ENCODE data around the gene EXOC3L2. TPM values are rescaled to one million over a fixed set of nuclear protein-coding genes. Genes with fewer than 3 reads are reported as not detected.
A peak's percentile ranks its signal among the peaks of the same experiment; 100 is the strongest.

Gene EXOC3L2
- total and polyA plus RNA-seq, 10 of the 15 experiments (the other 5 are each of a cell fraction or from before 2014, with no cell fraction given): not detected

- H2AFZ ChIP-seq (ENCODE audit: control insufficient read depth, low read depth, low read length): no peak overlapping the region
- no peaks in the 10 kb centered on the region for H3K9me3 ChIP-seq (replicated peaks; ENCODE audit: control insufficient read depth, insufficient read depth, low read length)
- DNase-seq (ENCODE audit: low read depth, low spot score): no peak
- ChIA-PET RAD21 (ENCODE audit: unreplicated experiment) (no interaction called here), POLR2A (interaction anchor here (0.6 kb wide), 1 partner anchor 45 kb away, joined by 3 read pairs; no protein-coding TSS in a partner anchor), SMC1A (ENCODE audit: uncharacterized antibody, unreplicated experiment) (no interaction called here), CTCF (interaction anchor here (1.2 kb wide), 1 partner anchor 15 kb away, joined by 3 read pairs; no protein-coding TSS in a partner anchor)
- H4K20me1 ChIP-seq (ENCODE audit: control insufficient read depth, insufficient read depth): no peaks in the 10 kb centered on the region
- no peak for FAIRE-seq
- no peak for TF ChIP-seq ZBED1 (IDR thresholded peaks at IDR 0.05; ENCODE audit: borderline replicate concordance)
- no peak for TF ChIP-seq BHLHE40 (IDR thresholded peaks at IDR 0.05; ENCODE audit: borderline replicate concordance in 1 of 2, low read depth in 2 of 2, low read length in 1 of 2)
- no peak for TF ChIP-seq DPF2 (IDR thresholded peaks at IDR 0.05)
- no peak for TF ChIP-seq YY1 (IDR thresholded peaks at IDR 0.05; ENCODE audit: low read depth, low read length)
- TF ChIP-seq BMI1 (IDR thresholded peaks at IDR 0.05; ENCODE audit: borderline replicate concordance): no peak
- TF ChIP-seq CREB1 (IDR thresholded peaks at IDR 0.05; ENCODE audit: low read depth): no peak
- TF ChIP-seq NFYA (IDR thresholded peaks at IDR 0.05; ENCODE audit: borderline replicate concordance, low read depth, low read length): no peak
- no peak for TF ChIP-seq RUNX3 (IDR thresholded peaks at IDR 0.05; ENCODE audit: low read length)
- TF ChIP-seq PRDM15 (CRISPR knock-in tag; IDR thresholded peaks at IDR 0.05): no peak
- TF ChIP-seq PBX3 (IDR thresholded peaks at IDR 0.05; ENCODE audit: insufficient replicate concordance, low read depth, low read length): no peak
- TF ChIP-seq RBBP5 (conservative IDR thresholded peaks at IDR 0.05): no peak
- no peak for TF ChIP-seq CREM (IDR thresholded peaks at IDR 0.05; ENCODE audit: low read depth)
- no peak for TF ChIP-seq TCF3 (IDR thresholded peaks at IDR 0.05; ENCODE audit: borderline replicate concordance, insufficient read depth, low read depth, low read length)
- TF ChIP-seq CEBPB (IDR thresholded peaks at IDR 0.05; ENCODE audit: borderline replicate concordance in 1 of 2, low read depth in 2 of 2, low read length in 2 of 2): no peak
- no peak for TF ChIP-seq ASH2L (IDR thresholded peaks at IDR 0.05; ENCODE audit: borderline replicate concordance, low read depth)
- TF ChIP-seq ZZZ3 (IDR thresholded peaks at IDR 0.05; ENCODE audit: control insufficient read depth, insufficient read length, low read depth): no peak
- no peak for TF ChIP-seq MEF2A (IDR thresholded peaks at IDR 0.05; ENCODE audit: insufficient read depth, low read depth, low read length)
- no peak for TF ChIP-seq ZNF217 (IDR thresholded peaks at IDR 0.05)
- no peak for TF ChIP-seq BCL11A (IDR thresholded peaks at IDR 0.05; ENCODE audit: low read depth, low read length)
- peak overlapping the region; percentile 38; the same call in 1 of the 2 replicates for H3K4me2 ChIP-seq (ENCODE audit: control insufficient read depth, insufficient read depth)
- H3K27me3 ChIP-seq (replicated peaks in 1 of 2; ENCODE audit: control insufficient read depth in 2 of 2, insufficient read depth in 2 of 2, low read length in 1 of 2): no peaks in the 10 kb centered on the region
- no TSS peak for BruUV-seq (replicated peaks)
- H3K27ac ChIP-seq (ENCODE audit: control insufficient read depth, insufficient read depth): no peak overlapping the region
- in situ Hi-C loops (cut with MboI): no loop called here
- peaks cover 4% of the 10 kb centered on the region for H3K79me2 ChIP-seq (ENCODE audit: control insufficient read depth, insufficient read depth, low read length)
- H3K9ac ChIP-seq (ENCODE audit: control insufficient read depth, insufficient read depth, low read length): no peak overlapping the region
- 23% methylated on average over 4 of the region's 4 CpGs for WGBS (ENCODE audit: insufficient coverage, insufficient replicate concordance, low lambda C conversion rate, missing lambda C conversion rate)
- peak; percentile 52 for ATAC-seq
- no peaks in the 10 kb centered on the region for H3K36me3 ChIP-seq (ENCODE audit: control insufficient read depth in 2 of 2, insufficient read depth in 2 of 2, low read length in 1 of 2)
- no peak overlapping the region for H3K4me3 ChIP-seq
- intact Hi-C loops (cut with micrococcal nuclease; ENCODE audit: unreplicated experiment): no loop called here
- peaks cover 15% of the 10 kb centered on the region for H3K4me1 ChIP-seq (ENCODE audit: control insufficient read depth, insufficient read depth, low read length)
These were observed 73.0 kb downstream of the EXOC3L2 start for GRCh38 chr19:45172173-45172572.

Measured in GM12878 (cell line).